ENCODE measurements around the gene MMEL1. TPM values are rescaled to one million over a fixed set of nuclear protein-coding genes. Genes with fewer than 3 reads are reported as not detected.
A peak's percentile ranks its signal among the peaks of the same experiment; 100 is the strongest.
"Not testable (repeated sequence)": the region's sequence is repeated elsewhere in the genome, so short reads cannot be mapped to it uniquely, and the experiment has no call there.

The MMEL1 gene
- polyA plus RNA-seq, 6 donors from 2014 or later = 1.0 to 8.5 (median 5.3) TPM; not detected in 1

- Mint-ChIP-seq H3K27me3 (peaks cover 28 to 68% (median 40%) of the 10 kb centered on the region in 3 donors), H3K4me1 (peaks cover 2 to 13% (median 4%) of the 10 kb centered on the region in 3 donors), H3K27ac (peak overlapping the region in 2 of 6 donors; percentile 24 to 44), H3K9me3 (peaks cover 0 to 17% (median 8%) of the 10 kb centered on the region in 7 donors)
- DNase-seq; ATAC-seq (ENCODE audit: low read depth in 2 of 2); H3K4me3 Mint-ChIP-seq; H3K36me3 Mint-ChIP-seq: not testable (repeated sequence)
Measured at GRCh38 chr1:2652152-2652925, 19.5 kb upstream of the MMEL1 start.

DNA sequence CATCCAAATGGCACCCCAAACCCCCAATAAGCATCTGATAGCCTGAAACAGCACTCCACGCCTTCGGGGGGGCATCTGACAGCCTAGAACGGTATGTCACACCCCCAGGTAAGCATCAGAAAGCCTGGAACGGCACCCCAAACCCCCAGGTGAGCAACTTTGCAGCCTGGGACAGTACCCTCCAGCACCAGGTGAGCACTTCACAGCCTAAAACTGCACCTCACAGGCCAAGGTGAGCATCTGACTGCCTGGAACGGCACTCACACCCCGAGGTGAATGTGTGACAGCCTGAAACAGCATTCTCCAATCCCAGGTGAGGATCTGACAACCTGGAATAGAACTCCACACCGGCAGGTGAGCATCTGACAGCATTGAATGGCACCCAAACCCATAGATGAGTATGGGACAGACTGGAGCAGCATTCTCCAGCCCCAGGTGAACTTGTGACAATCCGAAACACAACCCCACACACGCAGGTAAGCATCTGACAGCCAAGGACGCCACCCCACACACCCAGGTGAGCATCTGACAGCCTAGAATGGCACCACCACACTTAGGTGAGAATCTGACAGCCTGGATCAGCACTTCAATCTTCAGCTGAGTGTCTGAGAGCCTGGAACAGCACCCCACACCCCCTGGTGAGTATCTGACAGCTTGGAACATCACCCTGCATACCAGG is 18.3 kb upstream of the MMEL1 start:
- Mint-ChIP-seq H3K36me3 (peaks cover 10 to 14% of the 10 kb centered on the region in 2 donors), H3K4me3 (no peak overlapping the region), H3K27me3 (peaks cover 28 to 68% (median 40%) of the 10 kb centered on the region in 3 donors), H3K27ac (no peak overlapping the region), H3K4me1 (peaks cover 2 to 13% (median 4%) of the 10 kb centered on the region in 3 donors), H3K9me3 (peaks cover 3 to 26% (median 16%) of the 10 kb centered on the region in 7 donors)
- no peak for ATAC-seq (ENCODE audit: low read depth in 2 of 2)
- no peak for DNase-seq

DNA sequence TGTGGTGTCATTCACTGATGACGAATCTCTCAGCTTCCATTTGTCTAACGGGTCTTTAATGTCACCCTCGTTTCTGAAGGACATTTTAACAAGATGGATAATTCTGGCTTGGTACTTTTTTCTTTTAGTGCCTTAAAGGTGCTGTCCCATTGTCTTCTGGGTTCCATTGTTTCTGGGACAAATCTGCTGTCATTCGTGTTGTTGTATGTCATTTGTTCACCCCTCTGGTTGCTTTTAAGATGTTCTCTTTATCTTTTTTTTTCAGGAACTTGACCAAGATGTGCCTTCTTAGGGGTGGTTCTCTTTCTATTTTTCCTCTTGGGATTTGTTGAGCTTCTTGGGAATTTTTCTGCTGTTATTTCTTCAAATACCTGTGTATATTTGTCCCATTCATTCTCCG is 14.0 kb upstream of the MMEL1 start:
- Mint-ChIP-seq H3K27me3 (peaks cover 0 to 27% (median under 1%) of the 10 kb centered on the region in 3 donors), H3K27ac (no peak overlapping the region), H3K4me1 (peaks cover 6 to 19% (median 8%) of the 10 kb centered on the region in 3 donors), H3K9me3 (peaks cover 3 to 24% (median 14%) of the 10 kb centered on the region in 7 donors), H3K36me3 (peaks cover 5 to 14% of the 10 kb centered on the region in 2 donors), H3K4me3 (peak overlapping the region in 1 of 8 donors; percentile 78)
- DNase-seq = no peak
- no peak for ATAC-seq (ENCODE audit: low read depth in 2 of 2)

- peaks cover 5 to 14% of the 10 kb centered on the region in 2 donors for H3K36me3 Mint-ChIP-seq
- peaks cover 6 to 22% (median 8%) of the 10 kb centered on the region in 3 donors for H3K4me1 Mint-ChIP-seq
- peaks cover 0 to 19% (median 0%) of the 10 kb centered on the region in 3 donors for H3K27me3 Mint-ChIP-seq
- ATAC-seq (ENCODE audit: low read depth in 2 of 2) (no peak), DNase-seq (no peak)
- peak overlapping the region in 2 of 6 donors; percentile 19 to 33 for H3K27ac Mint-ChIP-seq
- peak overlapping the region in 1 of 8 donors; percentile 78 for H3K4me3 Mint-ChIP-seq
- peaks cover 3 to 24% (median 14%) of the 10 kb centered on the region in 7 donors for H3K9me3 Mint-ChIP-seq
Measured at GRCh38 chr1:2645776-2646175, 13.0 kb upstream of the MMEL1 start.

DNA sequence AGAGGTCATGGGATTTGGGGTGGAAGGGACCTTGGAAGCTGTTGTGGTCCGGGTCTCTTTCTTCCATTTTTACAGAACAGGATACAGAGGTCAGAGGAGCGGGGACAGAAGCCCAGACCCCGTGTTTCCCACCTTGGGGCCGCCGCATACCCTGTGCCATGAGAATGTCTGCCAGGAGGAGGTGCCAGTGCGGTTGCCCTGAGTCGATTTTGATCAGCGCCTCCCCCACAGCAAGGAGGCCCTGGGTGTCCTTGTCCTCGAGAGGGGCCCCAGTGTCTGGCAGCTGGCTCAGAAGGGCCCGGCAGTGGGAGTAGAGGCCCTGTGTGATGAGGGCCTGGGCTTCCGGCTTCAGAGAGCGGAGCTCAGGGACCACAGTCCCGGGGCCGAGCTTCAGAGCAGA is 12.3 kb upstream of the MMEL1 start:
- Mint-ChIP-seq H3K9me3 (peaks cover 3 to 24% (median 14%) of the 10 kb centered on the region in 7 donors), H3K4me1 (peaks cover 6 to 22% (median 11%) of the 10 kb centered on the region in 3 donors), H3K4me3 (peak overlapping the region in 1 of 8 donors; percentile 78), H3K27ac (peak overlapping the region in 2 of 6 donors; percentile 62 to 94), H3K36me3 (peaks cover 5 to 14% of the 10 kb centered on the region in 2 donors), H3K27me3 (peaks cover 0 to 15% (median 0%) of the 10 kb centered on the region in 3 donors)
- no peak for ATAC-seq (ENCODE audit: low read depth in 2 of 2)
- no peak for DNase-seq

DNA sequence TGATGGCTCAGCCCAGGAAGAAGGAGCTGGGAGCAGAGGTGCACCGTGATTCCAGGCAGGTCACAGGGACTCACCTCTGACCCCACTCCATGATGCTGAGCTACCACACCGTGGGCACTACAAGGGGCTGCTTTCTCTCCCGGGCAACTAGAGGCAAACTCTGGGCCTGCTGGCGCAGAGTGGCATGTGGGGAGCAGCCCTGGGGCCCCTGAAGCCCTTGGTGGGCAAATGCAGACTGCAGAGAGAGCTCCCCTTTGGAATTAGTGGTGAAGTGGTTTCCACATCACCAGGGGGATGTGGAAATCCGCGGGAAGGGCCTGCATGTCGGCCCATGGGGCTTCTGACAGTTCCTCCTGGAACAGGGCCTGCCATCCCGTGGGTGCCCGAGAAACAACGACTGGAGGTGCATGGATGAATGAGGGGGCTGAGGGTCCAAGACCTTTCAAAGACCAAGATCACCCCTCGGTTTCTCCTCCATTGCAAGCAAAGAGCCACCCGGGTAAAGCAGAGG is 11.8 kb upstream of the MMEL1 start:
- Mint-ChIP-seq H3K27ac (peak overlapping the region in 3 of 6 donors; percentile 62 to 94 (median 75)), H3K27me3 (peaks cover 0 to 15% (median 0%) of the 10 kb centered on the region in 3 donors), H3K4me3 (peak overlapping the region in 1 of 8 donors; percentile 18), H3K36me3 (peaks cover 5 to 14% of the 10 kb centered on the region in 2 donors), H3K9me3 (peaks cover 3 to 24% (median 14%) of the 10 kb centered on the region in 7 donors), H3K4me1 (peaks cover 6 to 22% (median 13%) of the 10 kb centered on the region in 3 donors)
- no peak for ATAC-seq (ENCODE audit: low read depth in 2 of 2)
- DNase-seq = no peak

DNA sequence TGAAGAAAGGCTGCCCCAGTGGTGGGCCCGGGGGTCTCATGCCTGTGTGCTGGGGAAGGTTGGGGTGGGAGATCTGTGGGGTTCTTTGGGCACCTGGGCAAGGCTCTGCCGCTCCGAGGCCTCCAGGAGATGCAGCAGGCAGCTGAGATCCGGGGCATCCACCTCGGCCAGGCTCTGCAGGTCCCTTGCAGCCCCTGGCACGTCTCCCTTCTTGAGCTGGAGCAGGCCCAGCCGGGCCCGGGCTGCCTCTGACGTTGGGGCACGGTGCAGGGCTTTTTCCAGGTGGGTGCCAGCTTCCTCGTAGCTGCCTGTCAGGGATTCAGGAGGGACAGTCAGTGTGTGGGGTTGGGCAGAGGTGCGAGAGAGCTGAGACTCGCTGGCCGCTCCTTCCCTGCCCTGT is 11.4 kb upstream of the MMEL1 start:
- Mint-ChIP-seq H3K4me1 (peaks cover 6 to 24% (median 13%) of the 10 kb centered on the region in 3 donors), H3K9me3 (peaks cover 3 to 24% (median 14%) of the 10 kb centered on the region in 7 donors), H3K4me3 (peak overlapping the region in 5 of 8 donors; percentile 18 to 86 (median 83)), H3K27me3 (peaks cover 0 to 15% (median 0%) of the 10 kb centered on the region in 3 donors), H3K27ac (peak overlapping the region in 3 of 6 donors; percentile 75 to 94 (median 87)), H3K36me3 (peaks cover 5 to 14% of the 10 kb centered on the region in 2 donors)
- ATAC-seq (ENCODE audit: low read depth in 2 of 2) = no peak
- DNase-seq = no peak

DNA sequence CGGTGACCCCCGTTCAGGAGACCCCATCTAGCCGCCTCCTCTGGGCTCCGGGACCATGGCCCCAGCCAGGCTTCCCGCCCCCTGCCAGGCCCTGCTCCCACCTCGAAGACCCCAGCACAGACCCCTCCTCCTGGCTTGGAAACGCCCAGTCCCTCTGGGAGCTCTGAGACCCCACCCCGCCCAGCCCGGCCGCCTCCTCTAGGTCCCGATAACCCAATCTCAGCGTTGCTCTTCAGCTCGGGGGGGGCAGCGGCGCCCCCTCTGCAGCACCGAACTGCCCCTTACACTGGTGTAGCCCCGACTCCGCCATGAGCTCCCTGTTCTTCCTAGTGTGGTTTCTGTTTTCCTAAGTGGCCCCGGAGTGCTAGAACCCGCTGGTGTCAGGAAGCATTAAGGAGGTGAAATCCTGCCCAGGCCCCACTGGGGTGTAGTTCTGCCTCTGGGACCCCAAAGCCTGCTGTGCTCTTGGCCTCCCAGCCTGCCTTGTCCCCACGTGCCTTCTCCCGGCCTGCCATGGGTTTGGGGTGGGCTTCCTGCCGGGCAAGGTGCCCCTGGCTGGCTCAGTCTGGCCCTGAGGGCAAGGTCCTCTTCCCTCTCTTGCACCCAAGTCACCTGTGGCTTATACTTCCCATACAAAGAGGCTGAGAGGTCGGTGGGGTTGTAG is 10.7 kb upstream of the MMEL1 start:
- peaks cover 0 to 8% (median 0%) of the 10 kb centered on the region in 3 donors for H3K27me3 Mint-ChIP-seq

GRCh38 chr1:2642560-2643413 is 10.0 kb upstream of the MMEL1 start:
- Mint-ChIP-seq H3K9me3 (peaks cover 3 to 17% (median 11%) of the 10 kb centered on the region in 7 donors), H3K27me3 (peaks cover 0 to 2% (median 0%) of the 10 kb centered on the region in 3 donors), H3K27ac (peak overlapping the region; percentile 20 to 94 (median 90)), H3K36me3 (peaks cover 5 to 9% of the 10 kb centered on the region in 2 donors), H3K4me3 (peak overlapping the region; percentile 79 to 91 (median 86)), H3K4me1 (peaks cover 6 to 37% (median 15%) of the 10 kb centered on the region in 3 donors)
- ATAC-seq (ENCODE audit: low read depth in 2 of 2) = peak; percentile 81 to 86
- DNase-seq = peak; percentile 96

More for the DNA sequence above, 10.7 kb upstream of the MMEL1 start:
- Mint-ChIP-seq H3K36me3 (peaks cover 5 to 14% of the 10 kb centered on the region in 2 donors), H3K4me3 (peak overlapping the region; percentile 63 to 86 (median 78)), H3K4me1 (peaks cover 6 to 30% (median 15%) of the 10 kb centered on the region in 3 donors), H3K27ac (peak overlapping the region in 4 of 6 donors; percentile 34 to 94 (median 67)), H3K9me3 (peaks cover 3 to 24% (median 14%) of the 10 kb centered on the region in 7 donors)
- ATAC-seq (ENCODE audit: low read depth in 2 of 2) (no peak), DNase-seq (no peak)

DNA sequence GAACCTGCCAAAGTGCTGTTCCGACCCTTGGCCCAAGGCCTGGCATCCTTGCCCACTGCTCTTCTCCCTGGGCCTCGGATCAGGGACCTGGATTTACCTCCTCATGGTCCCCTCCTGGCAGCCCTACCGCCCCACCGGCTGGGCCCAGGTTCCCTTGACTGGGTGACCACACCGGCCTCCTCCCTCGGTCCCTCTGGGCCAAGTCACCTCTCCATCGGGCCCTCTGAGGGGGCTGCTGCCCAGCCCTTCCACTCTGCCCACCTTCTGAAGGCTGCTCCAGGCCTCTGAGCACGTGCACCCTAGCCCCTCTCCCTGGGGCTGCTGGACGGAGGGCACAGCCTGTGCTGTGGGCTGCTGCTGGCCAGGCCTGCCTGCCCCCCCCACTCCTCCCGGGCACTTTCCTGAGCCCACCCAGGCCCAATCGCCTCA is 9.3 kb upstream of the MMEL1 start:
- Mint-ChIP-seq H3K4me3 (peak overlapping the region; percentile 79 to 91 (median 86)), H3K4me1 (peaks cover 6 to 37% (median 15%) of the 10 kb centered on the region in 3 donors), H3K27ac (peak overlapping the region; percentile 20 to 94 (median 90)), H3K9me3 (peaks cover 3 to 14% (median 6%) of the 10 kb centered on the region in 7 donors), H3K36me3 (peaks cover 5 to 6% of the 10 kb centered on the region in 2 donors), H3K27me3 (no peaks in the 10 kb centered on the region)
- ATAC-seq (ENCODE audit: low read depth in 2 of 2) = no peak
- DNase-seq = no peak

DNA sequence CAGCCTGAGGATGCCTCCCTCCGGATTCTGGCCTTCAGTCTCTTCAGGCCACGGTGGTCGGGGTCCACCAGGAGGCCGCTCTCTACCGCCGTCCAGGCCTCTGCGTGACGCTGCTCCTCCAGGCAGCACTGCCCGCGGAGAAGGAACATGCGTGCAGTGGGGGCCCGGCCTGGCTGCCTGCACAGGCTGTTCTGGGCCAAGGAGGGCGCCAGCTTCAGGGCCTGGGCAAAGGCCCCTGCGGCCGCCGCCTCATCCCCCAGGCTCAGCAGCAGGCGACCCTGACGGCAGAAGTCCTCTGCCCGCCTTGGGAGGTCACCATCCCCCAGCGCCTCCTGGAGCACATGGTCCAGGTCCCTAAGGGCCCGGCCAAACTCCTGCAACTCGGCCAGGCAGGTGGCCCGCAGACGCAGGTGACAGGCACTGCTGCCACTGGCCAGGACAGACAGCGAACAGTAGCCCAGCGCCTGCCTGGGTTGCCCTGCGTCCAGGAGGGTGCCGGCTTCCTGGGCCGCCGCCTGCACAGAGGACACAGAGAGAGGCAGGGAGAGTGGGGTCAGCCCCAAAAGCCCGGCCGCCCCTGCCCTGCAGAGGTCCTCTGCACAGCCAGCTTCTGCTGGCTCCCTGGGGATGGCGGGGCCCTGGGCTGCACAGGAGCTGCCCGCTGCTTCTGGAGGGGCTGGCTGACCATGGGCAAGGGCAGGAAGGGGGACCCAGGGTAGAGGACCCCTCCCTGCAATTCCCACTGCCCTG is 8.7 kb upstream of the MMEL1 start:
- H3K27ac Mint-ChIP-seq = peak overlapping the region in 1 of 6 donors; percentile 54
- DNase-seq = no peak
- peaks cover 6 to 37% (median 15%) of the 10 kb centered on the region in 3 donors for H3K4me1 Mint-ChIP-seq

More for the DNA sequence above, 8.7 kb upstream of the MMEL1 start:
- H3K9me3 Mint-ChIP-seq = peaks cover 0 to 12% (median 4%) of the 10 kb centered on the region in 7 donors
- no peaks in the 10 kb centered on the region for H3K27me3 Mint-ChIP-seq
- H3K36me3 Mint-ChIP-seq = no peaks in the 10 kb centered on the region
- peak overlapping the region in 7 of 8 donors; percentile 79 to 91 (median 86) for H3K4me3 Mint-ChIP-seq
- no peak for ATAC-seq (ENCODE audit: low read depth in 2 of 2)
